Measurements from ENCODE around the gene STARD3. TPM values are rescaled to one million over a fixed set of nuclear protein-coding genes. Genes with fewer than 3 reads are reported as not detected.

STARD3 gene
- total RNA-seq, 1 donor from 2014 or later, result 34.9 TPM

DNA sequence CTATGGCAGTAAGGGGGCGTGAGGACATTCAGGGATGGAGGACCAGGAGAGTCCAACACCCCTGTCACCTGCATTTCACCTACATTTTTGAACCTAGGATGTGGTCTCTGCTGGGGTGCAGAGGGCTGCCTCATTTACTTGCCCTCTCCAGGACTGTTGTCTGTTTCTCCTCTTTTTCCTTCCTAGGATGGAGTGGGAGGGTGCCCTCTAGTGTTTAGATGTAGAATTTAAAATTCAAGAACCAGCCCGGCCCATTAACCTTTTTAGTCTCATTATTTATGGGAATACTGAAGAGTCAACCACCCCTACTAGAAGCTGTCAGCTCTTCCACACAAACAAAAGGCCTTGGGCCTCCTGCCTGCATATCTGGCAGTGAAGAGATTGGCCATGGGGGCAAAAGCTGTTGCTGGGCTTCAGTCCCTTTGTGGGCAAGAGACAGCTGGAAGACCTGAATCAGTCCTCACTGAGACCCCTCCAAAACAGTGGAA is 2.5 kb upstream of the STARD3 start:
- peak; percentile 68 for DNase-seq (ENCODE audit: low read depth)

DNA sequence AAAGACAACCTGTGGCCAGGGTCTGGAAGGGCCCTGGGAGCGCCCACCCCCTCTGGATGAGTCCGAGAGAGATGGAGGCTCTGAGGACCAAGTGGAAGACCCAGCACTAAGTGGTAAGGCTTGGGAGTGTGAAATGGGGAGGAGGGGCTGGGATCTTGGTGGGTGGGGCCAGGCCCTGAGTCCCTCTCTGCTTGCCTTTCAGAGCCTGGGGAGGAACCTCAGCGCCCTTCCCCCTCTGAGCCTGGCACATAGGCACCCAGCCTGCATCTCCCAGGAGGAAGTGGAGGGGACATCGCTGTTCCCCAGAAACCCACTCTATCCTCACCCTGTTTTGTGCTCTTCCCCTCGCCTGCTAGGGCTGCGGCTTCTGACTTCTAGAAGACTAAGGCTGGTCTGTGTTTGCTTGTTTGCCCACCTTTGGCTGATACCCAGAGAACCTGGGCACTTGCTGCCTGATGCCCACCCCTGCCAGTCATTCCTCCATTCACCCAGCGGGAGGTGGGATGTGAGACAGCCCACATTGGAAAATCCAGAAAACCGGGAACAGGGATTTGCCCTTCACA is 1.2 kb upstream of the STARD3 start:
- DNase-seq (ENCODE audit: low read depth), result no peak

DNA sequence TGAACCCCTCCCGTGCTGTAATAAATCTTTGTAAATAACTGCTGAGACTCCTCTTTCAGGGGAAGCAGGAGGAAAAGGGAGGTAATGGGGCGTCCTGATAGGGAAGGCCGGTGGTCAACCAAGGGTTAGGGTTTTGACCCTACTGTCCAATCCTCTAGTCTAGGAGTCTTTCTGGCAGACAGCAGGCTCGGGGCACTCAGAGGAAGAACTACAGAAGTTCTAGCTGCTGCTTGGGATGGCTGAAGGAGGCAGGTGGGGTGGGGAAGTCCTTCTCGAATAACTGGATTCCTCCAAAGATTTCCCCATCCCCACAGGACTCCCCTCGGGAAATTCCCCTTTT is 387 bp upstream of the STARD3 start:
- no peak for DNase-seq (ENCODE audit: low read depth)

DNA sequence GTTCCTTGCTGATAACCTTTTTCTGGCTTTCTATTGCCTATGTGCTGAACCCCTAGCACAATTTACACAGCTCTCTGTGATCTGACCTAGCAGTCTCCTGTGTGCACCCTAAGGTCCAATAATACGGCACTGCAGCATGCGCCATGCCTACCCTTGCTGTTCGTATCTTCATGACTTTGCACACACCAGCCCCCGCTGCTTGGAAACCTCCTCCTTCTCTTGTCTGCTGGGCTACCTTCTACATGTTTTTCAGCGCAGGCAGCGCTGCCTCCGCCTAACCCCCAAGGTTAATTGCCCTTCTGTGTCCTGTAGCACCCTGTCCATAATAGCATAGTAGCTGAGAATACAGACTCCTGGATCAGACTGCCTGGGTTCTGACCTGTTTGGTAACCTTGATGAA is 1.4 kb downstream of the STARD3 start:
- no peak for DNase-seq (ENCODE audit: low read depth)

DNA sequence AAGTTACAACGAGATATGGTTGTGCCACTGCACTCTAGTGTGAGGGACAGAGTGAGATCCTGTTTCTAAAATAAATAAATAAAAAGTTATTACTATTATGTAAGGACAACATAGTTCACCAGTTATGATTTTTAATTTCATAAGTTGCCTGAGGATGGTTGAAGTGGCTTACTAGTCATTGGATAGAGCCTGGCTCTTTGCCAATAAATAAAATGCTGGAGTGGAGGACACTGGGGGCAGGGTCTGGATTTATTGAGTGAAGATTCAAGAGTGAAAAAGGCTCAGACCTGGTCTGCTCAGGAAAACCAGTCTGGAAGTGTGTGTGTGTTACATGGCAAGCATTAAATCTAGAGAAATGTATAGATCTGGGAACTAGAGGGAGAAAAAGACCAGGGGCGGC is 2.1 kb downstream of the STARD3 start:
- DNase-seq (ENCODE audit: low read depth), result no peak

DNA sequence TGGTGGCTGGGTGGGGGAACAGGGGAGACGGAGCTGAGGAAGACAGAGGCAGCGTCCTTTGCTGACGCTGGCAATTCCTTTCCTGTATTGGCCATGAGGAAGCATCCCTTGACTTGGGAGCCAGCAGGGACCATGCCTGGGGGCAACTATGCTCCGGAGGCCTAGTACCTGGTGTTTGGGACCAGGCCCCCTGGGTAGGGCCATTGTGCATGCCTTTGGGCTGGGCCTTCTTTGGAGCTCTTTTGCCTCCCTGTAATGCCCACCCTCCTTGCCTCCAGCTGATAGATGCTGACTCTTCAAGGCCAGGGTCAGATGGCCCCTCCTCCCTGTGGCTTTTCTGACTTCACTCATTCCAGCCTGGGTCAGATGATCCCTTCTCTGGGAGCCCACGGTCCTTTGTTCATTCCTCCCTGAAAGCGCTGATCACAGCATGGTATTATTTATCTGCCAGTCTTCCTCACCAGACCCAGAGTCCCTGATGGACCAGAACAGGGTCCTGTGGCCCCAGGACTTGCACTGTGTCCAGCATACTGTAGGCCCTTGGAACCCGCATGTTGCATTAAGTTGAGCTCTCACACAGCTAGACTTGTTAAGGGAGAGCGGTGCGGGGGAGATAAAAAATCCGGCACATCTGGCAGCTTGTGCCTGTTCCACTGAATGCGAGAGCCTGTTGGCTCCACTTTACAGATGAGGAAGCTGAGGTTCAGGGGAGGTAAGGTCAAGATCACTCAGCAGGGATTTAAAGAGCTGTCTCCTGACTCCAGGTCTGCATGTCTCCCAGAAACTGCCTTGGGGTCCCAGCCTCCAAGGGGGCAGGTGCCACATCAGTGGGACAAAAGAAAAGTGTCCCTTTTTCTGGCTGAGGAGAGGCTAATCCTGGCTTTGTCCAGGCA is 2.9 kb downstream of the STARD3 start:
- DNase-seq (ENCODE audit: low read depth), result peak; percentile 47

DNA sequence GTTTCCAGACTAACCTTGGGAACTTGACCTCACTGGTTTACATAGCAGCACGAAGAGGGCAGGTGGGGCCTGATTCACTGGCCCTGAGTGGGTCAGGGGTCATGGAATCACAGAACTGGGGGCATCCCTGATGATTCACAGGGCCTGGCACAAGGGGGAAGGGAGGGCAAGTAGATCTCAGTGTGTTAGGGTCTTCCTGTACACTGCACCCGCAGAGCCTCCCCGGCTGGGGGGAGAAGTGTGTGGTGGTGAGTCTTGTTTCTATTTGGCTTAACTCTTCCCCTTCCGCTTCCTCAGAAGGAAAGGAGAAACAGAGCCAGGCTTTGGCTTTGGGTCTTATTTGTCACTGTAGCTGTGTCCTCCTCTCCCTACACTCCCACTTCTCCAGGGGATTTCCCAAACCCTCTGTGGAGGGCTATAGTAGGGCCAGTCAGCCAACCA is 3.7 kb downstream of the STARD3 start:
- DNase-seq (ENCODE audit: low read depth), result no peak

DNA sequence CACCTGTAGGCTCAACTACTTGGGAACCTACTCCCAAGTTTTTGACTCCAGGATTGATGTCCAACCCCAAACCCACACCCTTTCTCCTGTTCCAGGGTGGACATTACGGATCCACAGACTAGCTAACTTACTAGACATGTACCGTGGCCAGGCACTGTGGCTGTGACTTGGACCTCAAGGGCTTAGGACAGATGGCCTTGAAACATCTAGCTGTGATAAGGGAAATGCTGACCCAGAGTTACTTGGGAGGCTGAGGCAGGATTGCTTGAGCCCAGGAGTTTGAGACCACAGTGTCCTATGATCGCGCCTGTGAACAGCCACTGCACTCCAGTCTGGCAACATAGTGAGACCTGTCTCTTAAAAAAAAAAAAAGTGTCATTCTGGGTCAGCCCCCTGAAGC is 4.2 kb downstream of the STARD3 start:
- no peak for DNase-seq (ENCODE audit: low read depth)

DNA sequence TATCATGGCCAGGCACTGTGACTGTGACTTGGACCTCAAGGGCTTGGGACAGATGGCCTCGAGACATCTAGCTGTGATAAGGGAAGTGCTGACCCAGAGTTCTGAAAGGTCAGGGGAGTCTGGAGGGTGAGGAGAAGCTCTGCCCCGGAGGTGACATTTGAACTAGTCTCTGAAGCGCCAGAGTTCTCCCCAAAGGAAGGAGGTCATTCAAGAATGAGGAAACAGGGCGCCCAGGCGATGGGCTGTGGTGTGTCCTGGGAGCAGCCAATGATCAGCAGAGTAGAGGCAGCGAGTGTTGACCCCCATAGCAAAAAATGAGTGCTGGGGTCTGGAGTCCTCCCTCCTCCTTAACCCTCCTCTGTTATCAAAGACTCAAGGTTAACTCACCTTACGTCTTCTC is 4.9 kb downstream of the STARD3 start:
- DNase-seq (ENCODE audit: low read depth), result no peak

DNA sequence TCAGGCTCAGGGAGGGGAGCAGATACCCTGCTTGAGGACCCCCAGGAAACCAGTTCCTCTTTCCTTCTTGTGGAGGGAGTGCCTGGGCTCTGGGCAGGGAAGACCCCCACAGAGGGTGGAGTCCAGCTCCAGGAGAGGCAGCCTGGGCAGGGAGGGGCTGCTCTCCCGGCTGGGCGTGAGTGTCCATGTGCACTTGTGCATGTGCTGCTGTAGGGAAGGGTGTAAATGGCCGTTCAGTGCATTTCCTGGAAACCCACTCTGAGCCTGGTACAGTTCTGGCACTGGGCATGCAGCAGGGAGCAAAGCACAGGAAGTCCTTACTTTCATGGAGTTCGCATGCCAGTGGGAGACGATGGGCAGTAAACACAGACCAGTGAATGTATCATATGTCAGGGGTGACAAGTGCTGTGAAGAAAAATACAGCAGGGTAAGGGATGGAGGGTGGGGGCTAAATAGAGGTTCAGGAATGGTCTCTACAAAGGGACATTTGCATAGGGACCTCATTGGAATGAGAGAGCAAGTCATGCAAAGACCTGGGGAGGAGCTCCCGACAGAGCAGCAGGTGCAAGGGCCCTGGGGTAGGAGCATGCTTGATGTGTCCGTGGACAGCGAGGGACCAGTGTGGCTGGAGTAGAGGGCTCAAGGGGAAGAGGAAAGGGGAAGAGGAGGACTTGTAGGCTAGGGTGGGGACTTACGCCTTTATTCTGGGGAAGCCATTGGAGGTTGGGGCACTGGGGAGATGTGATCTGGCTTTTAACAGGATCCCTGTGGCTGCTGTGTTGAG is 5.5 kb downstream of the STARD3 start:
- no peak for DNase-seq (ENCODE audit: low read depth)

DNA sequence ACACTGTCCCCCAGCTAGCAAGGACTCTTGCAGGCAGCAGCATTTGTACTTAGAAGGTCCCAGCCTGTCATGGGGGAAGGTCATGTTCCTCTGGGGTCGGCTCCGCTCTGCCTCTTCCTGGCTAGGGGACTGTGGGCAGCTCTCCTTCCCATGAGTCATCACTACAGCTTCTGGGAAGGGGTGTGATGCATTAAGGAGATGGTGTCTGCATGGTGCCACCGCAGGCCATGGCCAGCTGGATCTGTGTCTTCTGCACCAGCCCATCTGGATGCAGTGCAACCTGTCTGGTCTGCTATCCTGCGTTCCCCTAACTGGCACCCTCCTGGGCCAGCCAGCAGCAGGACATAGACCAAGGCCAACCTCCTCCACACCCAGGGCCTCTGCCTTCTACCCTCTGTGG is 6.3 kb downstream of the STARD3 start:
- DNase-seq (ENCODE audit: low read depth), result peak; percentile 68

DNA sequence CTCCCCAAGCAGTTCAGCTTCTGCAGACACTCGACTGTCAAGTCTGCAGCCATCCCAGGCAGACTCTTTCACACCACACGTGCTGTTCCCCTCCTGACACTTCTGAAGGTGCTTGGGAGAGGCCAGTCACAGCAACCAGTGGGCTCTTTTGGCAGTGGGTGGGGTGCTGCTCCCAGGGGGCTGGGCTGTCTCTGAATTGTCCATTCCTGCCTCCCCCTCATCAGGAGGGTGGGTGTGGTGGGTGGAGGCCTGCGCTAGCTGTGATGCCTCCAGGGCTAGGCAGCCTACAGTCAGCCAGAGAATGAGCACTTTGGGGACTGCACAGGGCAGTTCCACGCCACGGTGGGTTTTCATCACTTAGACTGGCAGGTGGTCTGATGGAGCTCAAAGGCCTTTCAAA is 10.3 kb downstream of the STARD3 start:
- DNase-seq (ENCODE audit: low read depth), result no peak

DNA sequence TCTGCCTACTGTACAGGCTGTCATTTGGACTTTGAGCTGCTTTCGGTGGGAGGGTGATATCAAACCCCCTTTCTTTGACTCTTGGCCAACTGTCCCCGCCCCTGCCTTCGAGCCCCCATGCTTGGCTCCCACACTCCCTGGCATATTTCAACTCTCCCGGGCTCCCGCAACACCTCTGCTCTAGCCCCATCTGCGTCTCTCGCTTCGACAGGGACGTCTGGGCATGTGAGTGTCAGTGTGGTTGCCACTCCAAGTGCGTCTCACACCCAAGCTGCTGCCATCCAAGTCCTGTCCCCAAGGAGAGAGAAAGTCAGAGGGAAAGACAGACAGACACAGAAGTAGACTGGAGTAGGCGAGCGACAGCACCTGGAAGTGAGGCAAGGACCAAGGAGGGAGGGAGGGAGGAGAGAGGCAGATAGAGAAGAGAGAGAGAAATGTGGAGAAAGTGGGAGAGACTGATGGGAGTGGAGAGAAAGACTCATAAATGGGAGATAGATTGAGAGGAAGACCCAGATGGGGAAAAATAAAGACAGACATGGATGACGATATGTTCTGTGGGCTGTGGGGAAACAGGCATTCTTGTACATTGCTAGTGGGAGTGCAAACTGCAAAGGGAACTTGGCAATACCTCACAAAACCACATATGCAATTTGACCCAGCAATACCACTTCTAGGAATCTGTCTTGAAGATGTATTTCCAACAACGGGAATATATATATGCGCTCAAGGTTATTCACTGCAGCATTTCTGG is 11.8 kb downstream of the STARD3 start:
- no peak for DNase-seq (ENCODE audit: low read depth)

DNA sequence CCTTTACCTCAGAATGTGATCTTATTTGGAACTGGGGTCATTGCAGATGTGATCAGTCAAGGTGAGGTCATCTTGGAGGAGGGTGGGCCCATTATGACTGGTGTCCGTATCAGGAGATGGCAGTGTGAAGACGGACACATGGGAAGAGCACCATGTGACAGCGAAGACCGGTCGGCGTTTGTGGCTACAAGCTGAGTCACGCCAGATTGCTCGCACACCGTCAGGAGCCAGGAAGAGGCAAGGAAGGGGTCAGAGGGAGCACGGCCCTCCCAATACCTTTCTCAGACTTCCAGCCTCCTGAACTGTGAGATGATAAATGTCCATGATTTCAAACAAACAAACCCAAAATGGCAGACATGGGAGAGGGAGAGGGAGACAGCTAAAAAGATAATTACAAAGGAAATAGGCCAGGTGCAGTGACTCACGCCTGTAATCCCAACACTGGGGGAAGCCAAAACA is 13.2 kb downstream of the STARD3 start:
- no peak for DNase-seq (ENCODE audit: low read depth)

DNA sequence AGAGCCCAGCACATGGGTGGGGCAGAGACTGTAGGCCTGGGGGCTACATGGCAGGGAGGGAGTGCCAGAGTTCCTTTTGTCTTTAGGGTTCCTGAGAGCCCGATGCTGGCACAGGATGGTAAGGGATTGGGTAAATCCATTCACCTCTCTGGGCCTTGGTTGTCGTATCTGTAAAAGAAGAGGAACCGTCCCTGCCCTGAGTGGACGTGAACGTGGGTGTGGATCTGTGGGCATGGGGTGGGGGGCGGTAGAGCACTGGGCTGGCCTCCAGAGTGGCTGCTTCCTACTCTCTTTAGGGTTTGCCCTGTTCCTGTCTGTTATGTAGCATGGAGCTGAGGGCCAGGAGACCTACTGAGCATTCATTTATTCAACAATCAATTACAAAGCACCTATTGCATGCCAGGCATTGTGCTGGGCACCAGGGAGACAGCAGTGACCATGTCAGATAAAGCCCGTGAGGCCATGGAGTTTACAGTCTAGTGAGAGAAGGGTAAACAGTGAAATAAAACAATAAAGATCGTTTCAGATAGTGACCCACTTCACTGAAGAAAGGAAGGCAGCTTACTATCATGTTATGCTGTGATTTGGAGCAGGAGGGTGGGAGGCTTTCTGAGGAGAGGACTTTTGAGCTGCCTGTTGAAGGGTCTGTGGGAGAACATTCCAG is 15.1 kb downstream of the STARD3 start:
- DNase-seq (ENCODE audit: low read depth), result no peak

DNA sequence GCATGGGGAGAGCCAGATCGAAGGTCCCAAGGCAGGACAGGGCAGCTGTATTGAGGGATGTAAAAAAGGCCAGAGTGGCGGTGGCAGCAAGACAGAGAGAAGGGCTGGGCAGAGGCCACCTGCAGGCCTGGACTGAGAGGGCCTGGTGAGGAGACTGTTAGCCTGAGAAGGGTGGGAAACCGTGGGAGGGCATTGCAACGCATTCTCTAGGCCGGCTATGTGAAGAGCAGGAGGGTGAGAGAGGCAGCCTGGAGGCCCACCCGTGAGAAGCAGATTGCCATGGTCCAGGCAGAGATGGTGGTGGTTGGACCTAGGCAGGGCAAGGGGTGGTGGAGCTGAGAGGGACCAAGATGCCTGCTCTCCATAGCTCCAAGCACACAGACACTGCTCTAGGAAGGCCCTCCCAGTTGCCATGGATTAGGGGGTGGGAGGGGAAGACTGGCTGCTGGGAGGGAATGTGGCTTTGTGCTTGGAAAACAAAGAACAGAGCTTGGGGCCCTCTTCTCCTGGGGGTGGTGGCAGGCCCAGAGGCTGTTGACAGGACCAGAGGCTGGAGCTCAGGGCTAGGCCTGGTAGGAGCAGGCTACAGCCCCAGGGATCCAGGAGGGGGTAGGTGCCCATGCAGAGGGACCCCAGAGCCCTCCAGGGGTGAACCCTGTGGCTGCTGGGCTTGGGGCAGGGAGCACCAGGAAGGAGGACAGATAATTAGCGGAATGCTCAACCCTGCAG is 15.8 kb downstream of the STARD3 start:
- DNase-seq (ENCODE audit: low read depth), result peak; percentile 16

DNA sequence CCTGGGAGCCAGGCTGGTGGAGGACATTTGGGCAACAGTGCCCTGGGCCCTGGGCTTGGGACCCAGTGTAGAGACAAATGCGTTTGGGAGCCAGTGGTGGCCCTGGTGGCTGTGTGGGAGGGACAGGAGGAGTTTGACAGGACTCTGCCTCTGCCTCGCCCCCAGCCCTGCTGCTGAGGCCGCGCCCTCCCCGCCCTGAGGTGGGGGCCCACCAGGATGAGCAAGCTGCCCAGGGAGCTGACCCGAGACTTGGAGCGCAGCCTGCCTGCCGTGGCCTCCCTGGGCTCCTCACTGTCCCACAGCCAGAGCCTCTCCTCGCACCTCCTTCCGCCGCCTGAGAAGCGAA is 16.3 kb downstream of the STARD3 start:
- DNase-seq (ENCODE audit: low read depth), result no peak

DNA sequence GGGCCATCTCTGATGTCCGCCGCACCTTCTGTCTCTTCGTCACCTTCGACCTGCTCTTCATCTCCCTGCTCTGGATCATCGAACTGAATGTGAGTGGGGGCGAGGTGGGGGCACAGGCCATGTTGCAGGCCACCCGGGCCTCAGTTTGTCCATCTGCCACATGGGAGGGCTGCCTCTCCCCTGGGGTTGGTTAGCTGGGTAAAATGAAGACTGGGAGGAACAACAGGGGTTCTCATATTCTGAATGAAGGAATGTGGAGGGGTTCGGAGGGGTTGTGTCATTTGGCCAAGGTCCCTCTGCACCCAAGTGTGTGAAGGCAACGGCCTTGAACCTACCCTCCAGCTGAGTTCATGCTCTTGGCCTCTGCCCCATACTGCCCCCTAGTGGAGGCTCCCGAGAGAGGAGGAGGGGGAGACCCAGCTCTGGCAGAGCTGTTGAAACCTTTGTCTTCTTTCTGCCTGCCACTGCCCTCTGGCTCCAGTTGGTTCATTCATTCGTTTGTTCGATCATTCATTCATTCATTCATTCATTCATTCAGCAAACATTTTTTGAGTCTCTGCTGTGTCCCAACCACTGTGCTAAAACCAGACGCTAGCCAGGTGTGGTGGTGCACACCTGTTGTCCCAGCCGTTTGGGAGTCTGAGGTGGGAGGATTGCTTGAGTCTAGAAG is 16.9 kb downstream of the STARD3 start:
- DNase-seq (ENCODE audit: low read depth), result peak; percentile 56

DNA sequence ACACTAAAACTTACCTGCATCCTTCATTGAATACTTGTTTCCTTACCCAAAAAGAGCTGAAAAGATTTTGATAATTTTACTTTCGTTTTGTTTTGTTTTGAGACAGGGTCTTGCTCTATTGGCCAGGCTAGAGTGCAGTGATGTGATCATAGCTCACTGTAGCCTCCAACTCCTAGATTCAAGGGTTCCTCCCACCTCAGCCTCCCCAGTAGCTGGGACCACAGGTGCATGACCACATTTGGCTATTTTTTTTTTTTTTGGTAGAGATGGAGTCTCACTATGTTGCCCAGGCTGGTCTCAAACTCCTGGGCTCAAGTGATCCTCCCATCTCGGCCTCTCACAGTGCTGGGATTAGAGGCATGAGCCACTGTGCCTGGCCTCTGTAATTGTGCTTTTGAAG is 18.2 kb downstream of the STARD3 start:
- DNase-seq (ENCODE audit: low read depth), result no peak

DNA sequence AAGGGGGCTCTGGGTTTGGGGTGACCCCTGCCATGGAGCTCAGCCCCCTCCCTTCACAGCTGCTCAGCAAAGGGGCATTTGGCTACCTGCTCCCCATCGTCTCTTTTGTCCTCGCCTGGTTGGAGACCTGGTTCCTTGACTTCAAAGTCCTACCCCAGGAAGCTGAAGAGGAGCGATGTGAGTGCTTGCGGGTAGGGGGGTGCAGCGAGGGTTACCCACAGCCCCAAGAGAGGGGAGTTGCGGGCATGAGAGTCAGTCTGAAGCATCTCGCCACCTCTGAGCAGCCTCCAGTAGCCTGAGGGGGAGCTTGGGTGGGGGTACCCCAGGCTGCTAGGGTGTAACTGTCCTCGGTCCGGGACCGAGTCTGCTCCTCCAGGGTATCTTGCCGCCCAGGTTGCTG is 21.4 kb downstream of the STARD3 start:
- DNase-seq (ENCODE audit: low read depth), result no peak
